ENCODE measurements around the gene SLC37A1.

DNA sequence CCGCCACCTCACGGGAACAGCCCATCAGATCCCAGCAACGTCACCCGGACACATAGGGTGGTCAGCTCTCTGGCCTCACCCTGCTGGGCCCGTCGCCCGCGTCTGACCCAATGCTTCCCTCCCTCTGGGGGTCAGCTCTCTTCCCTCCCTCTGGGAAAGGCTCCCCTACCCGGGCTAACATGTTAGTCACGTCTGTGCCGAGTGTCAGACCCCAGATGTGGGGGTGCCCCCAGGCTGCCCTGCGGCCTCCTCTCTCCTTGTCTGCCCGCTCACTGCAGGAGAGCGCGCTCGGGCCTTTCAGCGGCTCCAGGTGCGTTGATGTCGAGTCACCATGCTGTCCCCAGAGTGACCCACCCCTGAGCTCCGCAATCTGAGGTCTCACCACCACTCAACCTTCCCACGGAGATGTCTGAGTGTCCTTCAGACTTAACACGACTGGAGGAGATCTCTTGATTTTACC, 34.3 kb downstream of the SLC37A1 start:
- TF ChIP-seq POLR2AphosphoS5 (IDR thresholded peaks at IDR 0.05; ENCODE audit: low read depth, low read length) (no peak), SIN3A (IDR thresholded peaks at IDR 0.05; ENCODE audit: borderline replicate concordance, insufficient read depth, low read length) (no peak), REST (IDR thresholded peaks at IDR 0.05; ENCODE audit: insufficient read depth in 1 of 2, low read depth in 2 of 2, low read length in 2 of 2) (no peak), TAF1 (IDR thresholded peaks at IDR 0.05; ENCODE audit: borderline replicate concordance, insufficient read depth, low read length) (no peak), FOXP2 (optimal IDR thresholded peaks at IDR 0.05; ENCODE audit: borderline replicate concordance, extremely low read depth, extremely low read length, insufficient read depth) (no peak)
